HG03064 (cell line): ENCODE data around the gene DNAJA3.

Experiments
- ATAC-seq: cut with Tn5 transposase; IDR thresholded peaks from one replicate; pipeline ENCODE4 v1.9.1; 2021; ENCODE audit warnings: low read depth; ENCODE audit not compliant: unreplicated experiment

Gene DNAJA3

DNA sequence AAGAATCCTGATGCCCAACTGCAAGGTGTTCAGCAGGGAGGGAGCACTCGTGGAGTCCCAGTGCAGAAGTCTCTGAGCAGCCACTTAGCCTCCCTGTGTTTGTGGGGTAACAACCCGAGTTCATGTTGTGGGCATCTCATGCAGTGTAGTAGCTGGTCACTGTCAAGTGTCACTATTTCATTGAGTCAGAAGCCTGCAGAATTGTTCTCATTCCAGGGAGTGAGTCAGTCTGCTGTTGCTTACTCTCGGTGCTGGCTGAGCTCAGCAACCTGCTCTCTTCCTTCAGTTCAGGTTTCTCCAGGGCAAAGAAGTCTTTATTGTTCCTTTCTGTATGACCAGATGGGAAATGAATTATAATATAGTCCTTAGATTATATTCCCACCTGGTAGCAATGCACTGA lies 74.6 kb downstream of the DNAJA3 start:
- no peak for ATAC-seq

DNA sequence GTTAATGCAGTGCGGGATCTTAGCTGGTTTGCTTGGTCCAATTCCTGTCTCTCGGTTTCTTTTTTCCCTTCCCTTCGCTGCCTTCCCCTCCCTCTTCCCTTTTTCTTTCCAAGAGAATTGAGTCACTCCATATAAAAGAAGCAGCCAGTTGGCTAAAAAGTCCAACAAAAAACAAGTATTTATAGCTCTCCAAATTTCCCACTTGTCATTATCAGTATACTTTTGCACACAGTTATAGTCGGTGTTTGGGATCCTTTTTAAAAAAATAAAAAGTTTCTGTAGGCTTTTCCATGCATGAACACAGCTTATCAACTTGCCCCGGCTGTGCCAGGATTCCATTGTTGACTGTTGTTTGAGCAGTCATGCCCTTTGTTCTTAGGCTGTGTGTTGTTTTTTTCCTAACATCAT lies 75.4 kb downstream of the DNAJA3 start:
- no peak for ATAC-seq

DNA sequence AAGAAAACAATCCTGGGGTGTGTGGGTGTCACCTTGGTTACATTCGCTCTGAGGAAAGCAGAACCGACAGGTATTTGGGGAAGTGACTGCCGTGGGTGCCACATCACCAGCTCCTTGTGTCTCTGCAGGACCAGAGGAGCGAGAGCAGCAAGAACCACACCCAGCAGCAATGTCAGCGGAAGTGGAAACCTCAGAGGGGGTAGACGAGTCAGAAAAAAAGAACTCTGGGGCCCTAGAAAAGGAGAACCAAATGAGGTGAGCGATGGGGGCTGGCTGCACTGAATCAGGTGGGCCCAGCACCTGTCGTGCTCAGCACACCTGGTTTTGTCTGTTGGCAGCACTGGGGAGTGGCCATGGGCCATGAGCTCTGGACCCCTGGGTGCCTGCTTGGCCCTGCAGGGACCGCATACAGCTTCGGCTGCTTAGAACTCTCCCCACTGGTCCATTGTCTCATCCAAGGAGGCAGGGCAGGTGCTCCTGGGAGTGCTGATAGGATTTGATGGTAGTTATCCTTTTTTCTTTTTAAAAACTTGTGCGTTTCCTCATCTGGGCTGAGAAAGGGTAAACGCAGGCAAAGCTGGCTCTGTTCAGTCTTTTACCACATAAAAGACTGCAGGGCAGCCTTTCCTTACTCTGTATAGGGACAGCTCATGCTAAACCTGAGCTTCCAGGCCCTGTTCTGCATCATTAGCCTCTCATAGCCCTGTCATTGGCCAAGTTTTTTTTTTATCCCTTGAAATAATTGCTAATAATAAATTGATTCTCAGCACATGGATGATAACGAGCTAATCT lies 79.9 kb downstream of the DNAJA3 start:
- ATAC-seq, result peak; percentile 61
